Mucosa of gallbladder (tissue), 1 donor: Measurements from ENCODE around the gene MEG3. TPM values are rescaled to one million over a fixed set of nuclear protein-coding genes. Genes with fewer than 3 reads are reported as not detected.

ENCODE experiments used
- DNase-seq: peaks from one replicate; pipeline ENCODE4 v3.0.0-alpha.2; 2020; ENCODE audit warnings: low spot score
- total RNA-seq: library from RNA; stranded (reverse); gene quantifications from one replicate; pipeline ENCODE4 v1.2.1, GENCODE V29; 2021
- donor health status: DM: no; HTN: no; CAD: no.

Gene MEG3
- total RNA-seq, 1 donor from 2014 or later: 132 TPM

- DNase-seq: no peak
These were observed 20.5 kb downstream of the MEG3 start for GRCh38 chr14:100846309-100846859.

DNA sequence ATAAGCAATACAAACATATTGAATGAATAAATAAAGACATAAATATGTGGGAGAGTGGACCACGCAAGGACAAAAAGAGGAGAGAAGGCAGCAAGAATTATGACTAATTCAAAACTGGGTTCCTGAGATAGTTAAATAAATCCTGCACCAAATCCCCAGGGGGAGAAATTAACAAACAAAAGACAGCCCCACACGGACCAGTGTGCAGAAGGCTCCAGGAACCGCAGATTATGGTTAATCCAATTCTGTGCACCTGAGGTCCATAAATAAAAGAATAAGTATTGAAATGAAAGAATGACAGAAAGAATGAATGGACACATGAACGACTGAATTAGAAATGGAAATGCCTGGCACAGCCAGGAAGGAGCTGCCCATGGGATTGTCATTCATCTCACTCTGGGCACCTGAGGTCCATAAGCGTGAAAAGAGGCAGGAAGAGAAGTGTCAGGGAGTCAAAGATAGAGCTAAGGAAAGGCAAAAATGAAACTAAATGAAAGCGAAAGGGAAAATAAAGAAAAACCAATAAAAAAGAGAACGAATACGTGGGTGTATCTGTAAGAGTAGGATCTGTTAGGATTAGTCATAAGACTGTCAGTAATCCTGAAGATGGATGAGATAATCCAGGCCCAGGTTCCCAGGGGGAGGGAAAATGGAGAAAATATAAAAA lies 23.3 kb downstream of the MEG3 start:
- no peak for DNase-seq

DNA sequence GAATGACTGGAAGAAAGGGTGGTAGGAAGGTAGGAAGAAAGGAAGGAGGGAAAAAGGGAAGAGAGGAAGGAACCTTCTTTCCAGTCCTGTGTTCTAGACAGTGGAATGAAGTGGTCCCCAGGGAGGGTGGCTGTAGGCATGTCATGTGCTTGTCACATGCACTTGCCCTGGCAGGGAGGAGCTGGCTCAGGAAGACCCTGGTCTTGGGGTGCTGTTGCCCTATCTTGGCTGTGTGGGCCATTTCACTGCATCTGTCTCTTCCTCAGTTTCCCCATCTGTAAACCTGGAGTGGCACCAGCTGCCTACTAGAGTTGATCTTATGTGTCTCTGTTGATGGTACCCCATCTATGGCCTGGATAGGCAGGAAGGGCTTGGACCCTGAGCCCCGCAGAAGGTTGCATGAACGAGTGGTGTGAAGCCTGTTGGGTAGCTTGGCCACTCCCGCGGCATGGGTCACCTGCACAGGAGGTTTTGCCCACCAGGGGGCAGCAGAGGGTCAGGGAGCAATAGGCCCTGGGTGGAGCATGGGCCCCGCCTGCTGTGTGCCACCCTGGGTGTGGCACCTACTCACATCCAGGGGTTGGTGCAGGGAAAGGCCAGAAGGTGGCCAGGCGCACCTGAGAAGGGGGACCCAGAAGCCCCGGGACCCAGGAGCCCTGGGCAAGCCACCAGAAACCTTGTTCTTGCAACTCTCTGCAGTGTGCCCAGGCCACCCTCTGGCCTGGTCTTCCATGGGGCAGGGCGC lies 25.1 kb downstream of the MEG3 start:
- peak; percentile 69 for DNase-seq

GRCh38 chr14:100851586-100851916 lies 25.6 kb downstream of the MEG3 start:
- DNase-seq: no peak

GRCh38 chr14:100851946-100852620 lies 26.2 kb downstream of the MEG3 start:
- DNase-seq: no peak

DNA sequence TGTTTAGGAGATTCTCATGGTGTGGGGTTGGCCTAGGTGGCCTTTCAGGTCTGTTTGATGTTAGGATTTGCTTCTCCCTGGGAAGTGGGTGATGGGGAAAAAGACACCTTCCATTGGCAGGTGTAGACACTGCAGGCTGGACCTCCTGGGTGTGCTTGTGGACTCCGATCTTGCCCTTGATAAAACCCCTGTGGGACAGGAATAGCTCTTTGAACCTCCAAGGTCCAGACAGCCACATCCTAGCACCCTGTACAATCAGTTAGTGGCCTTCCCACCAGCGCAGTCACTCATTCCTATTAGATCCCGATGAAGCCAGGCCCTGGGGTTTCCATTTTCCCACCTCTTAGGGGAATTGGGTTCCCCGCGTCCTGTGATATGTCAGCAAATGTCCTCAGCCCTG lies 28.5 kb downstream of the MEG3 start:
- no peak for DNase-seq

- DNase-seq: no peak
These were observed 29.5 kb downstream of the MEG3 start for GRCh38 chr14:100855256-100855930.

- no peak for DNase-seq
These were observed 30.4 kb downstream of the MEG3 start for GRCh38 chr14:100856056-100856950.

DNA sequence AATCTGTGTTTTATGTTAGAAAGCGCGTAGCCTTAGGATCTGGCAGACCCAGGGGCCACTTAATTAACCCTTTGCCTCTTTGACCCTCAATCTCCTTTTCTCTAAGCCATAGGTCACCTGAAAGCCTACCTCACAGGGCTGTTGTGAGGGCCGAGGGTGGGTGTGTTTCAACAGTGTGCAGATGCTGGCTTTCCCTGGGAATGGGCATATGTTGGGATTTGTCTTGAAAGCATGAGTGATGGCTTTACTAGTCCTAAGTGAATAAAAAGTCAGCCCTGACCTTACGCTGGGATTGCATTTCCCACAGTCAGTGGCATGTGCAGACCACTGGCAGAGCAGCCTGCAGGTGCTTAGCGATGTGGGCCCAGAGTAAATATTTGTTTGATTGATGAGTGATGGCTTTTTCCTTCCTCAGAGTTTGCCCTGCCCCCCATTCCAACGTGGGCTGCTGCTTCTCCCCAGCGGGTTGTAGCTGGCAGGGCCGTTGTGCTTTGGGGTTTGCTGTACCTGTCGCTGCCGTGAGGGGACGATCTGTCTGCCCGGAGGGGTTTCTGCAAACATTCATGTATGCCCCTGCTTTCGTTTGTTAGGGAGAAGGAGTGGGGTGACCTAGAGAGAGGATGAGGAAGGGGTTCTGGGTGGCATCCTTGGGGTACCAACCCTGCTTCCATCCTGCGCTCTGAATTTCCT lies 31.5 kb downstream of the MEG3 start:
- DNase-seq: no peak

DNA sequence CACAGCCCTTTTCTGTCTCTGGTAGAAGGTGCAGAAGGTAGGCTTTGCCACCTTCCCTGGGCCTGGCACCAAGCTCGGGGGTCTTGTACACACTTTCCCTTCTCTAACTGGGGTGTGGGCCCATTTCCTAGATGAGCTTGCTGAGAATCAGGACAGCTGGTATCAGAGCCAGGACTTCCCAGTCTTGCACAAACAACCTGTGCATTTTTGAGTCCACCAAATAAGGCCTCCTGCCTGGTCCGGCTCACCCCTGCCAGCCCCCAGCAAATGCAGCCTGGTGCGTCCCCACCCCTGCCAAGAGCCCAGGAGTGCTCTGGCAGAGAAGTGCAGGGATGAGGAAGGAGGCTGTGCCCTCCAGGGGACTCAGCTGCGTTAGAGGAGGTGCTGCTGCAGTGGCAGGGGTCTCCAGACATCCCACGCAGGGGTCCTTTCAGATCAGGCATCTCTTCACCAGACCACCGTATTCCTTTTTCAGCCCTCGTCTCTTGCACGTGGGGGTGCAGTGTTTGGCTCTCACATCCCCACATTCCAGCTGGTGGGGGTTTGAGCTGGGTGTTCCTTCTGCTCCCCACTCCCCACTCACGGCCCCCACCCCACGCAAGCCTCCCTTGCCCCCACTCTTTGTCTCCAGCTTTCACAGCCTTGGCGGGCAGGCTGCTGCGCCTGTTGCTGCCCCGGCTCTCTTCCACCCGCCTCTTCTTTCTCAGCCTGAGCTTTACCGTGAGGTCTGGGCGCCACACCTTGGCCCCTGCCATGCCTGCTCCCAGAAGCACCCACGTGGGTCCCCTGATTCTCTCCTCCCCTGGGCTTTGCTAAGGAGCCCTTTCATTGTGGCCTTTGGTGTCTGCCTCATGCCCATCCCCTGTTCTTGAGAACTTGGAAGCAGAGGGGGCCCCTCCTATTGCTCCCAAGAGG lies 32.3 kb downstream of the MEG3 start:
- no peak for DNase-seq

GRCh38 chr14:100858838-100859220 lies 32.9 kb downstream of the MEG3 start:
- DNase-seq: no peak

DNA sequence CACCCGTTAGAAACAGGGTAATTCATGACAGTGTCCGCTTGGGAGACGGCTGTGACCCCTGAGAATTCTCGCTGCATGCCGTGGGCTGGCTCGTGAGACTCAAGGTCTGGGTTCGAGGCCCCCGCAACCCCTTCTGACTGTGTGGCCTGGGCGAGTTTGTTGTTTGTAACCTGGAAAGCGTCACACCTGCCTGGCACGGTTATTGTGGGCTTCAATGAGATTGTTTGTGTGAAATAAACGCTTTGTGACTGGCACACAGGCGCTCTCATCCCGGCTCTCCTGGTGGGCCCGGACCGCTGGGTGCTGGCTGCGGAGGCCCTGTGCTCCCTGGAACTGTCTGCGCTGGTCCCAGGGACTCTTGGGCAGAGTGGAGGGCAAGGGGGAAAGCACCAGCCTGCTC lies 33.9 kb downstream of the MEG3 start:
- no peak for DNase-seq

DNA sequence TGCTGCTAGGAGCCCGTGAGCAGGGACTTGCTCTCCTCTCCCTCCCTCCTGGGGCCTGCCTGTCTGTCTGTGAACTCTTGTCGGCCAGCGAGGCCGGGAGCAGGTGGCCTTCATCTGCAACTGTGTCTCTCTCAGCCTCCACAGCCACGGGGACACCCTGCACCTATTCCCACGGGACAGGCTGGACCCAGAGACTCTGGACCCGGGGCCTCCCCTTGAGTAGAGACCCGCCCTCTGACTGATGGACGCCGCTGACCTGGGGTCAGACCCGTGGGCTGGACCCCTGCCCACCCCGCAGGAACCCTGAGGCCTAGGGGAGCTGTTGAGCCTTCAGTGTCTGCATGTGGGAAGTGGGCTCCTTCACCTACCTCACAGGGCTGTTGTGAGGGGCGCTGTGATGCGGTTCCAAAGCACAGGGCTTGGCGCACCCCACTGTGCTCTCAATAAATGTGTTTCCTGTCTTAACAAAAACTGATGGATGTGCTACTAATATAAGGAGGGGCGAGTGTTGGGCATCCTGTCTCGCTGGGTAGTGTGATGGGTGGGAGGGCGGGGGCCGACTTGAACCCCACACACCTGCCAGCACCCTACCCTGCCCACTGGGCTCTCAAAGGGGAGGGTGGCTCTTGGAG lies 34.8 kb downstream of the MEG3 start:
- no peak for DNase-seq

GRCh38 chr14:100861188-100861936 lies 35.4 kb downstream of the MEG3 start:
- DNase-seq: no peak

DNA sequence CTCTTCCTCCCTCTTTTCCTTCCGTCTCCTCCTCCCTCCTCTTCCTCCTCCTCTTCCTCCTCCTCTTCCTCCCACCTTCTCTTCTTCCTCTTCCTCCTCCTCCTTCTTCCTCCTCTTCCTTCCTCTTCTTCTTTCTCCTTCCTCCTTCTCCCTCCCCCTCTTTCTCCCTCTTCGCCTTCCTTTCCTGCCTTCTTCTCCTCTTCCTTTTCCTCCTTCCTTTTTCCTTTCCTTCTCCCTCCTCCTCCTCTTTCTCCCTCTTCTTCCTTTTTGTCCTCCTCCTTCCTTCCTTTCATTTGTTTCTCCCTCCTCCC lies 36.0 kb downstream of the MEG3 start:
- no peak for DNase-seq

GRCh38 chr14:100862277-100862676 lies 36.4 kb downstream of the MEG3 start:
- no peak for DNase-seq

GRCh38 chr14:100862793-100863192 lies 36.9 kb downstream of the MEG3 start:
- DNase-seq: no peak

DNA sequence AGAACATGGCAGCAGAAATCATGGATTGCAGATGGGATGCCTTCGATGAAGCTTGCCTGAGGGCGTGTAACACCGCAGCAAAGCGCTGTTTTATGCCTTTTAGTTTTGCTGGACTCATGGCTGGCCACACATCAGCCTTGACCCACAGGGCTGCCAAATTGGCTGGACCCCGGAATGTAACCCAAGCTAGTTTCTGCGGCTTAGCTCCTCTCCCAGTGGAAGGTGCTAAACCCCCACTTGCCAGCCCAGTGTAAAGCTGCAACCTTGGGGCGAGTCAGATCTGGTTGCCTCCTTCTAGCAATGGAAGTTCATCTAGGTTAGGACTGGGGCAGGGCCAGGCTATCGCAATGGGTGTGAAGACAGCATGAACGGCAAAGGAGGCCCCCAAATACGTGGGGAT lies 38.3 kb downstream of the MEG3 start:
- DNase-seq: no peak
